ENCODE measurements around the gene HSPG2. TPM values are rescaled to one million over a fixed set of nuclear protein-coding genes. Genes with fewer than 3 reads are reported as not detected.

HSPG2 gene
- polyA plus RNA-seq, 1 donor from 2014 or later = 0.79 TPM

GRCh38 chr1:21913258-21913657, 23.9 kb downstream of the HSPG2 start:
- H3K9ac ChIP-seq (ENCODE audit: low read length) = no peak overlapping the region
- H3K9me3 ChIP-seq (ENCODE audit: low read length) = no peaks in the 10 kb centered on the region
- no peaks in the 10 kb centered on the region for H4K20me1 ChIP-seq (ENCODE audit: insufficient read depth)
- no peak overlapping the region for H3K27ac ChIP-seq (ENCODE audit: low read length)
- no peaks in the 10 kb centered on the region for H3K79me2 ChIP-seq (replicated peaks; ENCODE audit: insufficient read depth, low read length)
- no peak overlapping the region for H3K4me3 ChIP-seq (ENCODE audit: low read length)
- no peak overlapping the region for H2AFZ ChIP-seq (ENCODE audit: low read depth, low read length)
- no peak for TF ChIP-seq RAD21 (conservative IDR thresholded peaks at IDR 0.05)
- no peaks in the 10 kb centered on the region for H3K36me3 ChIP-seq (ENCODE audit: insufficient read depth, low read length)
- H3K4me2 ChIP-seq (ENCODE audit: low read length) = no peak overlapping the region
- H3K9me2 ChIP-seq (ENCODE audit: insufficient read depth, low read length) = no peaks in the 10 kb centered on the region
- H3F3A ChIP-seq (ENCODE audit: insufficient read depth, low read length, poor library complexity, severe bottlenecking) = no peaks in the 10 kb centered on the region
- no peaks in the 10 kb centered on the region for H3K27me3 ChIP-seq (ENCODE audit: insufficient read depth, low read depth, low read length)

GRCh38 chr1:21912038-21912758, 24.9 kb downstream of the HSPG2 start:
- Histone ChIP-seq H4K20me1 (ENCODE audit: insufficient read depth) (no peaks in the 10 kb centered on the region), H3K79me2 (replicated peaks; ENCODE audit: insufficient read depth, low read length) (no peaks in the 10 kb centered on the region), H3K4me2 (ENCODE audit: low read length) (no peak overlapping the region), H3K9me2 (ENCODE audit: insufficient read depth, low read length) (no peaks in the 10 kb centered on the region), H3K9me3 (ENCODE audit: low read length) (no peaks in the 10 kb centered on the region), H3K27ac (ENCODE audit: low read length) (no peak overlapping the region), H3K9ac (ENCODE audit: low read length) (no peak overlapping the region), H3K36me3 (ENCODE audit: insufficient read depth, low read length) (no peaks in the 10 kb centered on the region), H3F3A (ENCODE audit: insufficient read depth, low read length, poor library complexity, severe bottlenecking) (no peaks in the 10 kb centered on the region), H2AFZ (ENCODE audit: low read depth, low read length) (no peak overlapping the region), H3K4me3 (ENCODE audit: low read length) (no peak overlapping the region), H3K27me3 (ENCODE audit: insufficient read depth, low read depth, low read length) (no peaks in the 10 kb centered on the region)
- no peak for TF ChIP-seq CTCF (IDR thresholded peaks at IDR 0.05; ENCODE audit: poor library complexity, severe bottlenecking)
- TF ChIP-seq EZH2 (IDR thresholded peaks at IDR 0.05; ENCODE audit: borderline replicate concordance, insufficient read depth, low read length, poor library complexity, severe bottlenecking) = no peak
- TF ChIP-seq REST (IDR thresholded peaks at IDR 0.05; ENCODE audit: borderline replicate concordance) = no peak
- no peak for TF ChIP-seq SMC3 (conservative IDR thresholded peaks at IDR 0.05; ENCODE audit: poor library complexity)
- TF ChIP-seq EP300 (conservative IDR thresholded peaks at IDR 0.05; ENCODE audit: poor library complexity, severe bottlenecking) = no peak
- no peak for TF ChIP-seq RAD21 (conservative IDR thresholded peaks at IDR 0.05)
- TF ChIP-seq MXI1 (conservative IDR thresholded peaks at IDR 0.05; ENCODE audit: poor library complexity, severe bottlenecking) = no peak

Data from neural cell (in vitro differentiated cells).